GM19351 (cell line): ENCODE measurements around the gene FZD10.

Experiments used
- ATAC-seq: cut with Tn5 transposase; IDR thresholded peaks from one replicate; pipeline ENCODE4 v1.9.1; 2021; ENCODE audit warnings: mild to moderate bottlenecking, moderate library complexity; ENCODE audit not compliant: unreplicated experiment

FZD10 gene, protein sequence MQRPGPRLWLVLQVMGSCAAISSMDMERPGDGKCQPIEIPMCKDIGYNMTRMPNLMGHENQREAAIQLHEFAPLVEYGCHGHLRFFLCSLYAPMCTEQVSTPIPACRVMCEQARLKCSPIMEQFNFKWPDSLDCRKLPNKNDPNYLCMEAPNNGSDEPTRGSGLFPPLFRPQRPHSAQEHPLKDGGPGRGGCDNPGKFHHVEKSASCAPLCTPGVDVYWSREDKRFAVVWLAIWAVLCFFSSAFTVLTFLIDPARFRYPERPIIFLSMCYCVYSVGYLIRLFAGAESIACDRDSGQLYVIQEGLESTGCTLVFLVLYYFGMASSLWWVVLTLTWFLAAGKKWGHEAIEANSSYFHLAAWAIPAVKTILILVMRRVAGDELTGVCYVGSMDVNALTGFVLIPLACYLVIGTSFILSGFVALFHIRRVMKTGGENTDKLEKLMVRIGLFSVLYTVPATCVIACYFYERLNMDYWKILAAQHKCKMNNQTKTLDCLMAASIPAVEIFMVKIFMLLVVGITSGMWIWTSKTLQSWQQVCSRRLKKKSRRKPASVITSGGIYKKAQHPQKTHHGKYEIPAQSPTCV

DNA sequence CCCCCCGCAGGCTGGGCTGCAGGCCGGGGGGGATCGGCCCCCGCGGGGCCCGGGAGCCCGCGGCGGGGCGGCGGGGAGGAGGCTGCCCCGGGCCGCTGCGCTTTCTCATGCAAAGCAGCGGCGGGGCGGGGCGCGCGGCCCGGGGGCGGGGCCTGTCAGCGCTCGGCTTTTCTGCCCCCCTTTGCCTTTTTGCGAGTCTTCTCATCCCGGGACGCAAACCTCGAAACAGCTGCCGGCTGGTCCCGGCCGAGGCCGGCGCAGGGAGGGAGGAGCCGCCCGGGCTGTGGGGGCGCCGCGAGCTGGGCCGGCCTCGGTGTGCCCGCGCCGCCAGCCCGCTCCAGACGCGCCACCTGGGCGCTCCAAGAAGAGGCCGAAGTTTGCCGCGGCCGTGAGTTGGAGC lies at the start of gene FZD10:
TSS of gene FZD10 (plus strand) at position 198 of the 400 bp plus-strand sequence. CDS start 479 bp downstream, outside the sequence.
- ATAC-seq, result no peak

DNA sequence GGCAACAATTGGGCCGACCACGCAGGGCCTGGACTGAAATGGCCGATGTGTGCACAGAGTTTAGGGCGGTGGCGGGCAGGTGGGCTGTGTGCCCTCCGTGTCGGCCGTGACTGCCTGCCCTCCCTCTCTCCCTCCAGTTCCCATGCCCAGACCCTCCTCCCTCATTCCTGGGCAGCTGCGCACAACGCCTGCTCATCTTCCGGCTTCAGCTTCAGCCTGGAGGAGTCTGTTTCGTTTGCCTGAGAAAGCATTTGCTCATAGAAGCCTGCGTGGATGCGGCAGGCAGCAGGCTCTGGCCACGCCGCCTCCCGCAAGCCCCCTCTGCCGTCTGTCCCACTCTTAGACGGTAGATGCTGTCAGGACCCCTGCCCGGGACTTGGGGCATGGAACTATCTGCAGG lies 47.3 kb upstream of the FZD10 start:
- ATAC-seq, result no peak

- ATAC-seq, result no peak
Measured at GRCh38 chr12:130115646-130116045, 46.6 kb upstream of the FZD10 start.

DNA sequence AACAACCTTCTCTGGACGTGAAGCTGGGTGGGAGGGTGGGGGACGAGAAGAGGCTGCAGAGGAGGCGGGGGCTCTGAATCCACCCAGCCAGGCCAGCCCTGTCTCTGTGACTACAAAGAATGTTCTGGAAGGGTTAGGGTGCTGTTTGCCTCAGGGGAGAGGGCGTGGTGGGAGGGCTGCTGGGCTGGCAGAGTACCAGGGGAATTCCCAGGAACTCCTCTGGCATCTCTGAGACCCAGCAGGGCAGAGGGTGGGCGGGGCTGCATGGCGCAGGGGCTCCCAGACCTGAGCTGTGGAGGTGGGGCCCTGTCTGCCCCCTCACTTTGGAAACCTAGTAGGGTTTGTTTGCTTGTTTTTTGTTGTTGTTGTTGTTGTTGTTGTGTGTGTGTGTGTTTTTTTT lies 45.5 kb upstream of the FZD10 start:
- ATAC-seq, result no peak

GRCh38 chr12:130117233-130117632 lies 45.0 kb upstream of the FZD10 start:
- no peak for ATAC-seq

DNA sequence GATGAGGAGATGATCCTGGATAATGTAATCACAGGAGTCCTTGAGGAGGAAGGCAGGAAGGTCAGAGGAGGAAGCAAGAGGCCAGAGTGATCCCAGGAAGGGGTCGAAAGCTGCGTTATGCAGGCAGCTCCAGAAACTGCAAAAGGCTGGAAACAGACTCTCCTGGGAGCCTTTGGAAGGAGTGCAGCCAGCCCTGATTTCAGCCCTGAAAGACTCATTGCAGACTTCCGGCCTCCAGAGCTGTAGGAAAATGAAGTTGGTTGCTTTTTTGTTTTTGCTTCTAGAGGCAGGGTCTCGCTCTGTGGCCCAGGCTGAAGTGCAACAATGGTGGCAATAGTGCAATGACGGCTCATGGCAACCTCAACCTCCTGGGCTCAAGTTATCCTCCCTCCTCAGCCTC lies 44.6 kb upstream of the FZD10 start:
- ATAC-seq, result no peak

DNA sequence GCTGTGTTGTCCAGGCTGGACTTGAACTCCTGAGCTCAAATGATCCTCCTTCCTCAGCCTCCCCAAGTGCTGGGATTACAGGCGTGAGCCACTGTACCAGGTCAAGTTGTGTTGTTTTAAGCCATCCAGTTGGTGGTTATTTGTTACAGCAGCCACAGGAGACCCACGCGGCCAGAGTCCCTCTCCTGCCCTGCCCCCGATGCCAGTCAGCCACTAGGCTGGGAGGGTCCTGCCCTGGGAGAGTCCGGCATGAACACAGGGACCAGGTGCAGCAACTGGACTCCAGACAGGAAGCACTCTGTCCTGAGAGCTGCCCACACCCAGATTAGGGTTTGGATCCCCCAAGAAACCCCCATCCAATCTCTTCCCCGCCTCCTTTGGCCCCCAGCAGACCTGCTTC lies 44.1 kb upstream of the FZD10 start:
- no peak for ATAC-seq

- no peak for ATAC-seq
Measured at GRCh38 chr12:130119241-130119861, 42.9 kb upstream of the FZD10 start.

- ATAC-seq, result no peak
Measured at GRCh38 chr12:130120012-130120805, 42.1 kb upstream of the FZD10 start.

- ATAC-seq, result no peak
Measured at GRCh38 chr12:130121226-130122000, 40.9 kb upstream of the FZD10 start.

GRCh38 chr12:130122356-130122755 lies 39.9 kb upstream of the FZD10 start:
- ATAC-seq, result no peak

GRCh38 chr12:130124106-130124505 lies 38.2 kb upstream of the FZD10 start:
- ATAC-seq, result no peak

DNA sequence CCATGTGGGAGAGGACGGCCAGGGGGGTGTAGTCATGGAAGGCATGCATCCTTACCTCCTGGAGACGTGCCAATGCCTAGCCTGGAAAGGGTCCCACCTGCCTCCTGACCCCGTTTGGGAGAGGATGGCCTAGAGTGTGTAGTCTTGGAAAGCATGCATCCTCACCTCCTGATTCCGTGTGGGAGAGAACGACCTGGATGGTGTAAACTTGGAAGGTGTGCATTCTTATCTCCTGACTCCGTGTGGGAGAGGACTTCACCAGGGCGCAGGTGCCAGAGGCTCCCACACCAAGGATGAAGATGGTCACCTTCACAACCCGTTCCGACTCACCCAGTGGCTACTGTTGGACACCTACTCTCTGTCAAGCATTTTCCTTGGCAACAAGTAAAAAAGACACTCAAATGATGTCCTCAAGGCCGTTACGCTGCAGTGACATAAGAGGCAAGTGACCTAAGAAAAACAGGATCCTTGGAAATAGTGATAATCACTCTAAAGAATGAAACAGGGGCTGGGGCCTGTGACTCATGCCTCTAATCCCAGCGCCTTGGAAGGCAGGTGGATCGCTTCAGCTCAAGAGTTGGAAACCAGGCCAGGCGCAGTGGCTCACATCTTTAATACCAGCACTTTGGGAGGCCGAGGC lies 37.5 kb upstream of the FZD10 start:
- no peak for ATAC-seq

DNA sequence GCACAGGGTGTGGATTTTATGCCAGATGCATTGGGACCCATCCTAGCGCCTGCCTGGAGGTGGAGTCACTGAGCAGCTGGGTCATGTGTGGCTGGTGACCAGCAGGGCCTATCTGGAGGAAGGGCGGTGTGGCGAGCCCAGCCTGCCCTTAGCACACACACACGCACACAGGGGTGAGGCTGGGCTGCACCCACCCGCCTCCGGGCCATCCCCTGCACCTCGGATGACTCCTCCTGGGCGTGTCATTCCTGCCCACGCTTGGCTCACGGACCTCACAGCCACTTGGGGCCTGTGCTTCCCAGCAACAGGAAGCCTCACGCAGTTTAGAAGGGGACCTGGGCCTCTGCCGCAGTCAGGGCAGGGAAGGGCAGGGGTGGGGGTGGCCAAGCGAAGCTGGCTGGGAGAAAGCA lies 36.2 kb upstream of the FZD10 start:
- no peak for ATAC-seq

GRCh38 chr12:130127532-130127911 lies 34.7 kb upstream of the FZD10 start:
- no peak for ATAC-seq

DNA sequence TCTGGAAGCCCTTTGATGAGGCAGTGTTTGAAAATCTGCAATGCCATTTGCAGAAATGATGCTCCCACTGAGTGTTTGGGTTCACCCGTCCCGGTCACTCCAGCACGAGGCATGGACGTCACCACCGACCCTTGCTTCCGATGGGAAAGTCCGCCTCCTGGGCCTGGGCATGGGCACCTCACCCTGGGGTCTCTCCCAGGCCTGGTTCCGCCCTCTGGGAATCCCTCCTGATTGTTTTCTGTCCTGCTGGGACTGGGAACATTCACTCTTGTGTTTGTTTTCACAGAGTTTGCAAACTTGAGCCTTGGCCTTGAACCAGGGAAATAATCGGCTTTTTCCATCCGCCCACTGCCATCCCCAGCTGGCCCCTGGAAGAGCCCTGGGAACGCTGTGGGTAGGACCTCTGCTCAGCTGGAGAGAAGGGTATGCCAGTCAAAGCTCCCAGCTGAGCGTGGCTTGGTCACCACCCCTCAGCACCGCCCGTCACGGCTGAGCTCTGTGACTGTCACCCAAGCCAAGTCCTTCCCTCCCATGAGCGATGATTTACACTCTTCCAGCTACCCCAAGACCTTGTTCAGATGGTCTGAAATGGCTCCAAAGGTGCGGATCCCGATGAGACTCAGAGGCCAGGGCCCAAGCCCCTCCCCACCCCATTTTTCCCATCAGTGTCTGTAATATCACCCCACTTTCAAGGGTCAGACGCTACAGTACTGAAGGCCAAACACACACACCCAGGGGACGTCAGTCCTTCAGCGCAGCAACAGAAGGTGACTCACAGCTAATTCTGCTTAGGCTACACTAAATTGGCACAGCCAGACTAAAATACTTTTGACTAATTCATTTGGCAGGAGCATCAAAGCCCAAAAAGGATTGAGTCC lies 34.1 kb upstream of the FZD10 start:
- no peak for ATAC-seq

DNA sequence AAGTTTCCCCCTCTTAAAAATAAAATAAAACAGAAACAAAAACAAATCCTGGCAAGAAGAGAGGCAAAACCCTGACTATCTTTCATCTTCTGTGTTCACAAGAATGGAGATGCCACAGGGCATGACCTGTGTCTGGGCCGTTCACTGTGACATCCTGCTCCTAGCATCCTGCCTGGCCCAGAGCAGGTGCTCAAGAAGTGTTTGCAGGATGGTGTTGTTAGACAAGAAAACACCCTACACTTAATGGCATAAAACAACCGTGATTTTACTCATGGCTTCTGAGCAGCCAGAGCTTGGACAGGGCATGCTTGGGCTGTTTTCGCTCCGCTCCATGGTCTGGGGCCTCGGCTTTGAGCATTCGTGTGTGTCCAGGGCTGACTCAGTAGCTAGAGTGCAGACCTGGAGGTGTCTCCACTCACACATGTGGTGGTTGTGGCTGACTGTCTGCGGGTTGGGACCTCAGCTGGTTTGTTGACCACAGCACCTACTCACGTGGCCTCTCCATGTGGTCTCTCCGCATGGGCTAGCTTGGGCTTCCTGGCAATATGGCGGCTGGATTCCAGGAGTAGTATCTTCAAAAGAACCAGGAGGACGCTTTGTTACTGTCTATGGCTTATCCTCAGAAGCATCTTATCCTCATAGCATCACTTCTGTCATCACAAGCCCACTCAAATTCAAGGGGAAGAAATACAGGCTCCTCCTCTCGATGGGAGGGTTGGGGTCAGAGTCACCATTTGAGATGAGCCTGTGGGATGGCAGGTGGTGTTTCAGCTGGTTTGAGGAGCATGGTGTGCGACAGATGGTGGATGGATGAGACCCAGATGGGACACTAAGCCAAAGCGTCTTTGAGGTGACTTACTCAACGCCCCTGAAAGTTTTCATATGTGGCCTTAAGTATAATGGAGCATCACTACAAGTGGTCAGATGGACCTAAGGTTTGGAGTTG lies 33.2 kb upstream of the FZD10 start:
- no peak for ATAC-seq

DNA sequence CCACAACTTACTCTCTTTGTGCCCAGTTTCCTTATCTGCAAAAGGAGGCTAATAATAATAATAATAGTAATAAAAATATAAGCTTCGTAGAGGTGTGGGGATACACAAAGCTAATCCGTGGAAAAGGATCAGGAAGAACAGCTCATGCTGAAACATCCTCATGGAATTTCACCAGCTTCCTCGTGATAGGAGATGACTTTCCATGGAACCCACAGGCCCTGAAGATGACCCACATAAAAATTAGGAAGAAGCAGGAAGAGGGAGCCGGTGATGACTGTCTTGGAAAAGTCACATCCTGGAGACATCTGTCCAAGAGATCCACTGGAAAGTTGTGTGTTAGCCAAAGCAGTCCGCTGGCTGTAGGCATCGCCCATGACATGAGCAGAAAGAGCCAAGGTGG lies 31.9 kb upstream of the FZD10 start:
- ATAC-seq, result no peak
